Liver (tissue), 3 donors: ENCODE data around the gene BCKDHB.

ENCODE experiments used
- EGR1 ChIP-seq, 2 donors: IDR thresholded peaks; 2 replicates each; pipeline ENCODE4 v1.6.1; 2016 to 2018; ENCODE audit warnings: antibody characterized with exemption in 2 of 2, low read depth in 2 of 2
- FOXA1 ChIP-seq: IDR thresholded peaks from 2 replicates; pipeline ENCODE4 v1.6.1; 2016; ENCODE audit warnings: antibody characterized with exemption
- GABPA ChIP-seq, 2 donors: IDR thresholded peaks in 1 of 2; conservative IDR thresholded peaks in 1 of 2; 2 replicates each; pipeline ENCODE4 v1.6.1; 2016; ENCODE audit warnings: antibody characterized with exemption in 2 of 2, mild to moderate bottlenecking in 1 of 2, moderate library complexity in 1 of 2
- JUND ChIP-seq, 2 donors: IDR thresholded peaks; 2 replicates each; pipeline ENCODE4 v1.6.1; 2016; ENCODE audit warnings: antibody characterized with exemption in 2 of 2
- MAX ChIP-seq: IDR thresholded peaks from 2 replicates; pipeline ENCODE4 v1.6.1; 2016; ENCODE audit warnings: antibody characterized with exemption
- NR2F2 ChIP-seq: IDR thresholded peaks from 2 replicates; pipeline ENCODE4 v1.6.1; 2016; ENCODE audit warnings: antibody characterized with exemption
- RAD21 ChIP-seq, 2 donors: IDR thresholded peaks; 2 replicates each; pipeline ENCODE4 v1.6.1; 2016; ENCODE audit warnings: antibody characterized with exemption in 2 of 2, mild to moderate bottlenecking in 2 of 2
- SP1 ChIP-seq: IDR thresholded peaks from 2 replicates; pipeline ENCODE4 v1.6.1; 2018; ENCODE audit warnings: antibody characterized with exemption, mild to moderate bottlenecking
- TAF1 ChIP-seq: conservative IDR thresholded peaks from 2 replicates; pipeline ENCODE4 v1.6.1; 2016; ENCODE audit warnings: antibody characterized with exemption, mild to moderate bottlenecking
- YY1 ChIP-seq: IDR thresholded peaks from 2 replicates; pipeline ENCODE4 v1.6.1; 2016; ENCODE audit warnings: antibody characterized with exemption, mild to moderate bottlenecking
- TF ChIP-seq, protein P1 (sequence below): fragments of 150-350 bp; IDR thresholded peaks from 2 replicates; pipeline ENCODE4 v1.5.1; 2017; ENCODE audit warnings: improper control_type of control experiment, low read depth, low read length; ENCODE audit not compliant: missing input control
- TF ChIP-seq, protein P2 (sequence below): IDR thresholded peaks from 2 replicates; pipeline ENCODE4 v1.6.1; 2016; ENCODE audit warnings: antibody characterized with exemption, mild to moderate bottlenecking
- TF ChIP-seq, protein P3 (sequence below): IDR thresholded peaks from 2 replicates; pipeline ENCODE4 v1.6.1; 2016; ENCODE audit warnings: antibody characterized with exemption
- TF ChIP-seq, protein P4 (sequence below): IDR thresholded peaks from 2 replicates; pipeline ENCODE4 v1.6.1; 2016; ENCODE audit warnings: antibody characterized with exemption
- donor health status: healthy.
- donor health status: healthy.

- TF ChIP-seq YY1 (no peak), RAD21 (IDR thresholded peaks at IDR 0.05) (no peak), MAX (no peak), EGR1 (IDR thresholded peaks at IDR 0.05; ENCODE audit: low read depth in 2 of 2) (no peak), FOXA1 (no peak), GABPA (IDR thresholded peaks at IDR 0.05 in 1 of 2, conservative IDR thresholded peaks at IDR 0.05 in 1 of 2) (no peak), TAF1 (no peak), NR2F2 (no peak), SP1 (no peak), JUND (IDR thresholded peaks at IDR 0.05) (no peak)
- TF ChIP-seq, protein P1, sequence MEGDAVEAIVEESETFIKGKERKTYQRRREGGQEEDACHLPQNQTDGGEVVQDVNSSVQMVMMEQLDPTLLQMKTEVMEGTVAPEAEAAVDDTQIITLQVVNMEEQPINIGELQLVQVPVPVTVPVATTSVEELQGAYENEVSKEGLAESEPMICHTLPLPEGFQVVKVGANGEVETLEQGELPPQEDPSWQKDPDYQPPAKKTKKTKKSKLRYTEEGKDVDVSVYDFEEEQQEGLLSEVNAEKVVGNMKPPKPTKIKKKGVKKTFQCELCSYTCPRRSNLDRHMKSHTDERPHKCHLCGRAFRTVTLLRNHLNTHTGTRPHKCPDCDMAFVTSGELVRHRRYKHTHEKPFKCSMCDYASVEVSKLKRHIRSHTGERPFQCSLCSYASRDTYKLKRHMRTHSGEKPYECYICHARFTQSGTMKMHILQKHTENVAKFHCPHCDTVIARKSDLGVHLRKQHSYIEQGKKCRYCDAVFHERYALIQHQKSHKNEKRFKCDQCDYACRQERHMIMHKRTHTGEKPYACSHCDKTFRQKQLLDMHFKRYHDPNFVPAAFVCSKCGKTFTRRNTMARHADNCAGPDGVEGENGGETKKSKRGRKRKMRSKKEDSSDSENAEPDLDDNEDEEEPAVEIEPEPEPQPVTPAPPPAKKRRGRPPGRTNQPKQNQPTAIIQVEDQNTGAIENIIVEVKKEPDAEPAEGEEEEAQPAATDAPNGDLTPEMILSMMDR, result no peak
- TF ChIP-seq, protein P2, sequence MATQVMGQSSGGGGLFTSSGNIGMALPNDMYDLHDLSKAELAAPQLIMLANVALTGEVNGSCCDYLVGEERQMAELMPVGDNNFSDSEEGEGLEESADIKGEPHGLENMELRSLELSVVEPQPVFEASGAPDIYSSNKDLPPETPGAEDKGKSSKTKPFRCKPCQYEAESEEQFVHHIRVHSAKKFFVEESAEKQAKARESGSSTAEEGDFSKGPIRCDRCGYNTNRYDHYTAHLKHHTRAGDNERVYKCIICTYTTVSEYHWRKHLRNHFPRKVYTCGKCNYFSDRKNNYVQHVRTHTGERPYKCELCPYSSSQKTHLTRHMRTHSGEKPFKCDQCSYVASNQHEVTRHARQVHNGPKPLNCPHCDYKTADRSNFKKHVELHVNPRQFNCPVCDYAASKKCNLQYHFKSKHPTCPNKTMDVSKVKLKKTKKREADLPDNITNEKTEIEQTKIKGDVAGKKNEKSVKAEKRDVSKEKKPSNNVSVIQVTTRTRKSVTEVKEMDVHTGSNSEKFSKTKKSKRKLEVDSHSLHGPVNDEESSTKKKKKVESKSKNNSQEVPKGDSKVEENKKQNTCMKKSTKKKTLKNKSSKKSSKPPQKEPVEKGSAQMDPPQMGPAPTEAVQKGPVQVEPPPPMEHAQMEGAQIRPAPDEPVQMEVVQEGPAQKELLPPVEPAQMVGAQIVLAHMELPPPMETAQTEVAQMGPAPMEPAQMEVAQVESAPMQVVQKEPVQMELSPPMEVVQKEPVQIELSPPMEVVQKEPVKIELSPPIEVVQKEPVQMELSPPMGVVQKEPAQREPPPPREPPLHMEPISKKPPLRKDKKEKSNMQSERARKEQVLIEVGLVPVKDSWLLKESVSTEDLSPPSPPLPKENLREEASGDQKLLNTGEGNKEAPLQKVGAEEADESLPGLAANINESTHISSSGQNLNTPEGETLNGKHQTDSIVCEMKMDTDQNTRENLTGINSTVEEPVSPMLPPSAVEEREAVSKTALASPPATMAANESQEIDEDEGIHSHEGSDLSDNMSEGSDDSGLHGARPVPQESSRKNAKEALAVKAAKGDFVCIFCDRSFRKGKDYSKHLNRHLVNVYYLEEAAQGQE, result no peak
- TF ChIP-seq, protein P3, sequence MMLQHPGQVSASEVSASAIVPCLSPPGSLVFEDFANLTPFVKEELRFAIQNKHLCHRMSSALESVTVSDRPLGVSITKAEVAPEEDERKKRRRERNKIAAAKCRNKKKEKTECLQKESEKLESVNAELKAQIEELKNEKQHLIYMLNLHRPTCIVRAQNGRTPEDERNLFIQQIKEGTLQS, result no peak
- TF ChIP-seq, protein P4, sequence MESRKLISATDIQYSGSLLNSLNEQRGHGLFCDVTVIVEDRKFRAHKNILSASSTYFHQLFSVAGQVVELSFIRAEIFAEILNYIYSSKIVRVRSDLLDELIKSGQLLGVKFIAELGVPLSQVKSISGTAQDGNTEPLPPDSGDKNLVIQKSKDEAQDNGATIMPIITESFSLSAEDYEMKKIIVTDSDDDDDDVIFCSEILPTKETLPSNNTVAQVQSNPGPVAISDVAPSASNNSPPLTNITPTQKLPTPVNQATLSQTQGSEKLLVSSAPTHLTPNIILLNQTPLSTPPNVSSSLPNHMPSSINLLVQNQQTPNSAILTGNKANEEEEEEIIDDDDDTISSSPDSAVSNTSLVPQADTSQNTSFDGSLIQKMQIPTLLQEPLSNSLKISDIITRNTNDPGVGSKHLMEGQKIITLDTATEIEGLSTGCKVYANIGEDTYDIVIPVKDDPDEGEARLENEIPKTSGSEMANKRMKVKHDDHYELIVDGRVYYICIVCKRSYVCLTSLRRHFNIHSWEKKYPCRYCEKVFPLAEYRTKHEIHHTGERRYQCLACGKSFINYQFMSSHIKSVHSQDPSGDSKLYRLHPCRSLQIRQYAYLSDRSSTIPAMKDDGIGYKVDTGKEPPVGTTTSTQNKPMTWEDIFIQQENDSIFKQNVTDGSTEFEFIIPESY, result no peak
Measured at GRCh38 chr6:80215063-80215462, 108.6 kb downstream of the BCKDHB start.
